ENCODE results near the gene CORO6. TPM values are rescaled to one million over a fixed set of nuclear protein-coding genes. Genes with fewer than 3 reads are reported as not detected.
A peak's percentile ranks its signal among the peaks of the same experiment; 100 is the strongest.

Gene CORO6
- total and polyA plus RNA-seq, 2 of the 13 experiments (the other 11 are each of a cell fraction or from before 2014, with no cell fraction given), result 0.42 to 0.82 TPM

DNA sequence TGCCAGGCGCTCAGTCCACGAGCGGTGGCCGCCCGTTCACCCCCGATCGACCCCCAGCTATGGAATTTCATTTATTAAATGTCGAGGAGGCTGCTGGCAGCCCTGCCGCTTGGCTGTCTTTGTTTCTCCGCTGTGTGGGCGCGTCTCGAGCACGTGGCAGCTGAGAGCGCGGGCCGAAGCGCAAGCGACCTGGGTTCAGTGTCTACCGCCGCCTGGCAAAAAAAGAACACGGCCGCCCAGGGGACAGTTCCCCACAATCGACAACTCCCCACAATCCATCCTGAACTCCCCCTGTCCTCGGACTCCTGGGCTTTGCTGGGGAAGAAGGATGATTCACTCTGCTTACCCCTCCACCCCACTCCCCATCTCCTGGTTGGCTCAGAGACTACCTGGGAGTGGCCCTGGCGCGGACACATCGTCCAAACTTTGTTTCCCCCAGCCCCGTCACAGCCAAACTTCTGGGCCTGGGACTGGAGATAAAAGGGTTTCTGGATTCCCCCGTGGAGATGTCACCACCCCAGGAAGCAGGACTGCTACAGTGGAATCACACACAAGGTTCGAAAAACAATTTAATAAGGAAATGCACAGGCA, 31.5 kb downstream of the CORO6 start (continued):
- TF ChIP-seq, protein P1, sequence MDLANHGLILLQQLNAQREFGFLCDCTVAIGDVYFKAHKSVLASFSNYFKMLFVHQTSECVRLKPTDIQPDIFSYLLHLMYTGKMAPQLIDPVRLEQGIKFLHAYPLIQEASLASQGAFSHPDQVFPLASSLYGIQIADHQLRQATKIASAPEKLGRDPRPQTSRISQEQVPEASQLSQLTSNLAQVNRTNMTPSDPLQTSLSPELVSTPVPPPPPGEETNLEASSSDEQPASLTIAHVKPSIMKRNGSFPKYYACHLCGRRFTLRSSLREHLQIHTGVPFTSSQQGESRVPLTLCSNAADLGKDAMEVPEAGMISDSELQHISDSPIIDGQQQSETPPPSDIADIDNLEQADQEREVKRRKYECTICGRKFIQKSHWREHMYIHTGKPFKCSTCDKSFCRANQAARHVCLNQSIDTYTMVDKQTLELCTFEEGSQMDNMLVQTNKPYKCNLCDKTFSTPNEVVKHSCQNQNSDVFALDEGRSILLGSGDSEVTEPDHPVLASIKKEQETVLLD (CRISPR knock-in tag; IDR thresholded peaks at IDR 0.05; ENCODE audit: low read depth), result no peak
- TF ChIP-seq ZNF205 (CRISPR knock-in tag; IDR thresholded peaks at IDR 0.05) (no peak; the same call in 1 of the 2 replicates), GABPA (IDR thresholded peaks at IDR 0.05; ENCODE audit: low read depth, low read length) (no peak), GABPA (CRISPR knock-in tag; IDR thresholded peaks at IDR 0.05; ENCODE audit: low read depth) (no peak), ZNF670 (CRISPR knock-in tag; IDR thresholded peaks at IDR 0.05; ENCODE audit: borderline replicate concordance) (no peak), ZFAT (CRISPR knock-in tag; conservative IDR thresholded peaks at IDR 0.05) (no peak), ZNF550 (CRISPR knock-in tag; IDR thresholded peaks at IDR 0.05; ENCODE audit: borderline replicate concordance) (no peak), PAWR (CRISPR knock-in tag; IDR thresholded peaks at IDR 0.05; ENCODE audit: borderline replicate concordance) (no peak), REXO4 (CRISPR knock-in tag; IDR thresholded peaks at IDR 0.05; ENCODE audit: borderline replicate concordance) (no peak), ZNF484 (CRISPR knock-in tag; IDR thresholded peaks at IDR 0.05; ENCODE audit: borderline replicate concordance, low read depth) (no peak), ZSCAN30 (CRISPR knock-in tag; IDR thresholded peaks at IDR 0.05) (no peak), ZNF326 (CRISPR knock-in tag; IDR thresholded peaks at IDR 0.05; ENCODE audit: borderline replicate concordance) (no peak), AHR (CRISPR knock-in tag; IDR thresholded peaks at IDR 0.05) (peak; percentile 73), ATAD3A (CRISPR knock-in tag; IDR thresholded peaks at IDR 0.05) (no peak), ZNF547 (CRISPR knock-in tag; IDR thresholded peaks at IDR 0.05) (0 out of 2 replicates have a peak, but pooled peaks have one; percentile 17)
- TF ChIP-seq, protein P2, sequence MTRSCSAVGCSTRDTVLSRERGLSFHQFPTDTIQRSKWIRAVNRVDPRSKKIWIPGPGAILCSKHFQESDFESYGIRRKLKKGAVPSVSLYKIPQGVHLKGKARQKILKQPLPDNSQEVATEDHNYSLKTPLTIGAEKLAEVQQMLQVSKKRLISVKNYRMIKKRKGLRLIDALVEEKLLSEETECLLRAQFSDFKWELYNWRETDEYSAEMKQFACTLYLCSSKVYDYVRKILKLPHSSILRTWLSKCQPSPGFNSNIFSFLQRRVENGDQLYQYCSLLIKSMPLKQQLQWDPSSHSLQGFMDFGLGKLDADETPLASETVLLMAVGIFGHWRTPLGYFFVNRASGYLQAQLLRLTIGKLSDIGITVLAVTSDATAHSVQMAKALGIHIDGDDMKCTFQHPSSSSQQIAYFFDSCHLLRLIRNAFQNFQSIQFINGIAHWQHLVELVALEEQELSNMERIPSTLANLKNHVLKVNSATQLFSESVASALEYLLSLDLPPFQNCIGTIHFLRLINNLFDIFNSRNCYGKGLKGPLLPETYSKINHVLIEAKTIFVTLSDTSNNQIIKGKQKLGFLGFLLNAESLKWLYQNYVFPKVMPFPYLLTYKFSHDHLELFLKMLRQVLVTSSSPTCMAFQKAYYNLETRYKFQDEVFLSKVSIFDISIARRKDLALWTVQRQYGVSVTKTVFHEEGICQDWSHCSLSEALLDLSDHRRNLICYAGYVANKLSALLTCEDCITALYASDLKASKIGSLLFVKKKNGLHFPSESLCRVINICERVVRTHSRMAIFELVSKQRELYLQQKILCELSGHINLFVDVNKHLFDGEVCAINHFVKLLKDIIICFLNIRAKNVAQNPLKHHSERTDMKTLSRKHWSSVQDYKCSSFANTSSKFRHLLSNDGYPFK (CRISPR knock-in tag; IDR thresholded peaks at IDR 0.05; ENCODE audit: borderline replicate concordance), result no peak; the same call in 1 of the 2 replicates
- TF ChIP-seq, protein P3, sequence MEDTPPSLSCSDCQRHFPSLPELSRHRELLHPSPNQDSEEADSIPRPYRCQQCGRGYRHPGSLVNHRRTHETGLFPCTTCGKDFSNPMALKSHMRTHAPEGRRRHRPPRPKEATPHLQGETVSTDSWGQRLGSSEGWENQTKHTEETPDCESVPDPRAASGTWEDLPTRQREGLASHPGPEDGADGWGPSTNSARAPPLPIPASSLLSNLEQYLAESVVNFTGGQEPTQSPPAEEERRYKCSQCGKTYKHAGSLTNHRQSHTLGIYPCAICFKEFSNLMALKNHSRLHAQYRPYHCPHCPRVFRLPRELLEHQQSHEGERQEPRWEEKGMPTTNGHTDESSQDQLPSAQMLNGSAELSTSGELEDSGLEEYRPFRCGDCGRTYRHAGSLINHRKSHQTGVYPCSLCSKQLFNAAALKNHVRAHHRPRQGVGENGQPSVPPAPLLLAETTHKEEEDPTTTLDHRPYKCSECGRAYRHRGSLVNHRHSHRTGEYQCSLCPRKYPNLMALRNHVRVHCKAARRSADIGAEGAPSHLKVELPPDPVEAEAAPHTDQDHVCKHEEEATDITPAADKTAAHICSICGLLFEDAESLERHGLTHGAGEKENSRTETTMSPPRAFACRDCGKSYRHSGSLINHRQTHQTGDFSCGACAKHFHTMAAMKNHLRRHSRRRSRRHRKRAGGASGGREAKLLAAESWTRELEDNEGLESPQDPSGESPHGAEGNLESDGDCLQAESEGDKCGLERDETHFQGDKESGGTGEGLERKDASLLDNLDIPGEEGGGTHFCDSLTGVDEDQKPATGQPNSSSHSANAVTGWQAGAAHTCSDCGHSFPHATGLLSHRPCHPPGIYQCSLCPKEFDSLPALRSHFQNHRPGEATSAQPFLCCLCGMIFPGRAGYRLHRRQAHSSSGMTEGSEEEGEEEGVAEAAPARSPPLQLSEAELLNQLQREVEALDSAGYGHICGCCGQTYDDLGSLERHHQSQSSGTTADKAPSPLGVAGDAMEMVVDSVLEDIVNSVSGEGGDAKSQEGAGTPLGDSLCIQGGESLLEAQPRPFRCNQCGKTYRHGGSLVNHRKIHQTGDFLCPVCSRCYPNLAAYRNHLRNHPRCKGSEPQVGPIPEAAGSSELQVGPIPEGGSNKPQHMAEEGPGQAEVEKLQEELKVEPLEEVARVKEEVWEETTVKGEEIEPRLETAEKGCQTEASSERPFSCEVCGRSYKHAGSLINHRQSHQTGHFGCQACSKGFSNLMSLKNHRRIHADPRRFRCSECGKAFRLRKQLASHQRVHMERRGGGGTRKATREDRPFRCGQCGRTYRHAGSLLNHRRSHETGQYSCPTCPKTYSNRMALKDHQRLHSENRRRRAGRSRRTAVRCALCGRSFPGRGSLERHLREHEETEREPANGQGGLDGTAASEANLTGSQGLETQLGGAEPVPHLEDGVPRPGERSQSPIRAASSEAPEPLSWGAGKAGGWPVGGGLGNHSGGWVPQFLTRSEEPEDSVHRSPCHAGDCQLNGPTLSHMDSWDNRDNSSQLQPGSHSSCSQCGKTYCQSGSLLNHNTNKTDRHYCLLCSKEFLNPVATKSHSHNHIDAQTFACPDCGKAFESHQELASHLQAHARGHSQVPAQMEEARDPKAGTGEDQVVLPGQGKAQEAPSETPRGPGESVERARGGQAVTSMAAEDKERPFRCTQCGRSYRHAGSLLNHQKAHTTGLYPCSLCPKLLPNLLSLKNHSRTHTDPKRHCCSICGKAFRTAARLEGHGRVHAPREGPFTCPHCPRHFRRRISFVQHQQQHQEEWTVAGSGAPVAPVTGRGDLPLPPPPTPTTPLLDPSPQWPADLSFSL (CRISPR knock-in tag; IDR thresholded peaks at IDR 0.05), result 0 out of 2 replicates have a peak, but pooled peaks have one; percentile 41
- TF ChIP-seq, protein P4, sequence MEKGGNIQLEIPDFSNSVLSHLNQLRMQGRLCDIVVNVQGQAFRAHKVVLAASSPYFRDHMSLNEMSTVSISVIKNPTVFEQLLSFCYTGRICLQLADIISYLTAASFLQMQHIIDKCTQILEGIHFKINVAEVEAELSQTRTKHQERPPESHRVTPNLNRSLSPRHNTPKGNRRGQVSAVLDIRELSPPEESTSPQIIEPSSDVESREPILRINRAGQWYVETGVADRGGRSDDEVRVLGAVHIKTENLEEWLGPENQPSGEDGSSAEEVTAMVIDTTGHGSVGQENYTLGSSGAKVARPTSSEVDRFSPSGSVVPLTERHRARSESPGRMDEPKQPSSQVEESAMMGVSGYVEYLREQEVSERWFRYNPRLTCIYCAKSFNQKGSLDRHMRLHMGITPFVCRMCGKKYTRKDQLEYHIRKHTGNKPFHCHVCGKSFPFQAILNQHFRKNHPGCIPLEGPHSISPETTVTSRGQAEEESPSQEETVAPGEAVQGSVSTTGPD (CRISPR knock-in tag; IDR thresholded peaks at IDR 0.05), result no peak
